C4-2B (cell line): Measurements from ENCODE around the gene RPN1.

Experiments used
- ZFX ChIP-seq: fragments of 450-650 bp; IDR thresholded peaks from 2 replicates; pipeline ENCODE4 v1.6.1; 2017
- TF ChIP-seq, protein P1 (sequence below): fragments of 450-650 bp; conservative IDR thresholded peaks from 2 replicates; pipeline ENCODE4 v1.5.1; 2017; ENCODE audit warnings: mild to moderate bottlenecking

DNA sequence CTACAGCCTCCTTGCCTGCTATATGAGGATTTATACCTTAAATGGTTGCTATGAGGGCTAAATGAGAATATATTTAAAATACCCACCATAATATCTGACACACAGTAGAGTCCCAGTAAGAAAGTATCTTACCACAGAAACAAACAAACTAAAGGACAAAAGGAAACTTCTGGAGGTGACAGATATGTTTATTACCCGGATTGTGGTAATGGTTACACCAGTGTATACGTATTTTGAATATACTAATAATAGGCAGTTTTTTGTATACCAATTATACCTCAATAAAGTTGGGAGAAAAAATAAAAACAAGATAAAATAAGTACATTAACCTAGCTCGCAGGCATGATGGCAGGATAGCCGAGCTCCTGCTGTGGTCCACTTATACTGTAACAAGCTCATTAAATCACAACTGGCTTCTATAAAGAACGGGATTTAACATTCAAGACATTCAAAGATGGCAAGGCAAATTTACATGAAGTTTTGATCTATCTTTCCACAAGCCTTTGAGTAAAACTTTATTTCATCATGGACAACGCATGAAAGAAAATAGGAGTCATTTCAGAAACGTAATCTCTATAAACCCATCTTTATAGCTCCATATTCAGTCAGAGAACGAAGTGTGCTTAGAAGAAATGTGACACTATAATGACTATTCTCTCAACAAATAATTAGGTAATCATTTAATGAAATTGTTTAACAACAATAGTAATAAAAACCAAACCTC lies 1.5 kb downstream of the RPN1 start:
- TF ChIP-seq, protein P1, sequence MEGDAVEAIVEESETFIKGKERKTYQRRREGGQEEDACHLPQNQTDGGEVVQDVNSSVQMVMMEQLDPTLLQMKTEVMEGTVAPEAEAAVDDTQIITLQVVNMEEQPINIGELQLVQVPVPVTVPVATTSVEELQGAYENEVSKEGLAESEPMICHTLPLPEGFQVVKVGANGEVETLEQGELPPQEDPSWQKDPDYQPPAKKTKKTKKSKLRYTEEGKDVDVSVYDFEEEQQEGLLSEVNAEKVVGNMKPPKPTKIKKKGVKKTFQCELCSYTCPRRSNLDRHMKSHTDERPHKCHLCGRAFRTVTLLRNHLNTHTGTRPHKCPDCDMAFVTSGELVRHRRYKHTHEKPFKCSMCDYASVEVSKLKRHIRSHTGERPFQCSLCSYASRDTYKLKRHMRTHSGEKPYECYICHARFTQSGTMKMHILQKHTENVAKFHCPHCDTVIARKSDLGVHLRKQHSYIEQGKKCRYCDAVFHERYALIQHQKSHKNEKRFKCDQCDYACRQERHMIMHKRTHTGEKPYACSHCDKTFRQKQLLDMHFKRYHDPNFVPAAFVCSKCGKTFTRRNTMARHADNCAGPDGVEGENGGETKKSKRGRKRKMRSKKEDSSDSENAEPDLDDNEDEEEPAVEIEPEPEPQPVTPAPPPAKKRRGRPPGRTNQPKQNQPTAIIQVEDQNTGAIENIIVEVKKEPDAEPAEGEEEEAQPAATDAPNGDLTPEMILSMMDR: no peak
- TF ChIP-seq ZFX: no peak
